ENCODE data around the gene PHACTR4. TPM values are rescaled to one million over a fixed set of nuclear protein-coding genes. Genes with fewer than 3 reads are reported as not detected.

Gene PHACTR4
- total RNA-seq: 18.6 TPM

DNA sequence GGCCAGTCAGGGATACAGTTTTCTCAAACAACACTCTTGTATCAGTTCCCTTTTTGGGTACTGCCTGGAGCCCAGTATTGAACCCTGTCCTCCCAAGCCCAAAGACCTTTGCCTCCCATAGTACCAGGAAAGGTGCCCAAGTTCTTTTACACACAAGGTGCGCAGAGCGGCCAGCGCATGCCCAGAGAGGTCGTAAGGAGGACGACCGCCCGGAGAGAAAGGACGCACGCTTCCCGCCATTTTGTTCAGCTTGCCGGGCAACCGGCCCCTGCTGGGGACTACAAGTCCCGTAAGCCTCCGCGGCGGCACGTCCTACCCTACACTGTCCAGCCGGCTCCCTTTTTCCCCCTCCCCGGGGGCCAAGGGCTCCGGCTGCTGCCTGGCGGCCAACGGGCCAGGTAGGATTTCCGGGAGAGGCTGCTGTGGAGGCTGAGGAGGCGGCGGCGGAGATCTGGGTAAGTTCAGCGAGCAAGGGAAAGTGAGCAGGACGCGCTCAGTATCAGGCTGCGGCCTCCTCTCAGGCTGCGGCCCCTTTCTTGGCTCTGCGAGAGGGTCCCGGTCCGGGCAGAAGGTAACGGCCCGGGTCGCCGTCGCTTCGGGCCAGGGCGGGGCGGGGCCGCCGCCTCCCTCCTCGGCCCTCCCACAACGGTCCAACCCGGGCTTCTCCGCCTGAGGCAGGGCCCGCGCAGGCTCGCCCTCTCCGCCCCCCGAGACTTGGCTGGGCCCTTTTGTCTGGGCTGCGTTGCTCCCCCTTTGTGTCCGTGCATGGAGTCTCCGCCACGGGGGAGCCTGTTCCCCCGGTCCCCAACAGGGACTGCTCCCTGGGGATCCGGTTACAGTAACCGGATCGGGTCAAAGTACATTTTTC is at the start of gene PHACTR4:
TSS of gene PHACTR4 (plus strand) at position 370 of the 868 bp plus-strand sequence. CDS start 37,708 bp downstream, outside the sequence.

DNA sequence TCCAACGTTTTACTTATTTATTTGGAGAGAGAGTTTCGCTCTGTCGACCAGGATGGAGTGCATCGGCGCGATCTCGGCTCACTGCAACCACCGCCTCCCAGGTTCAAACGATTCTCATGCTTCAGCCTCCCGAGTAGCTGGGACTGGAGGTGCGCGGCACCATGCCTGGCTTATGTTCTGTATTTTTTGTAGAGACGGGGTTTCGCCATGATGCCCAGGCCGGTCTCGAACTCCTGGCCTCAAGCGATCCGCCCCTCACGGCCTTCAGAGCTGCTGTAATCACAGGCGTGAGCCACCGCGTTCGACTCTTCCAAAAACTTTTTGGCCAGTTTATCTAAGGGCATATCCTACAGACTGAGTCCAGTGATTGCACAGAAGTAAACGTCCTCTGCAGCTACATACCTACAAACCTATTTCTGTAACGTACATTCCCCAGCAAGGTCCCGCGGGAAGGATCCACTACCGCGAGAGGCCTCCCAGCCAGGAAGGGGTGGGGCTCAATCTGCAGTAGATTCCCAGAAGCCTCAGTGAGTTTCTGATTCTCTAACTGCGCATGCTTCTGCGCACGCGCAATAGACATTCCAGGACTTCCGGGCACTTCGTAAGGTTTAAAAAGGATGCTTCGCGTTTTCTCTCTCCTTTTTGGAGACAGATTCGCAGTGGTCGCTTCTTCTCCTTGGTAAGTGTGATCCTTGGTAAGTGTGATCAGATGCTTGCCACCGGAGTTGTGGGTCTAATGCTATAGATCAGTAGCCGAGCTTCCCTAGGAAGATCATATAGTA is 136.1 kb downstream of the PHACTR4 start, which contains the start of gene RCC1:
TSS of gene RCC1 (plus strand) at position 638 of the 782 bp plus-strand sequence. CDS start 23,824 bp downstream, outside the sequence.

Other genes with a start within 250 kb of the PHACTR4 start
- 2.0 TPM for gene PTAFR, start 193.1 kb upstream of the PHACTR4 start, total RNA-seq
- gene DNAJC8, start 136.7 kb upstream of the PHACTR4 start, total RNA-seq: 47.7 TPM
- gene ATP5IF1, start 133.6 kb upstream of the PHACTR4 start, total RNA-seq: 148 TPM
- gene SESN2, start 110.2 kb upstream of the PHACTR4 start, total RNA-seq: 5.9 TPM
- gene MED18, start 40.7 kb upstream of the PHACTR4 start, total RNA-seq: 11.3 TPM
- gene RCC1, start 136.3 kb downstream of the PHACTR4 start, total RNA-seq: 20.4 TPM
- gene TRNAU1AP, start 183.3 kb downstream of the PHACTR4 start, total RNA-seq: 28.0 TPM
- gene RAB42, start 222.5 kb downstream of the PHACTR4 start, total RNA-seq: 7.8 TPM